Ascending aorta (tissue), 2 donors: ENCODE data around the gene PIGL. TPM values are rescaled to one million over a fixed set of nuclear protein-coding genes. Genes with fewer than 3 reads are reported as not detected.
A peak's percentile ranks its signal among the peaks of the same experiment; 100 is the strongest.

Source experiments
- DNase-seq, 2 donors: peaks; one replicate each; pipeline ENCODE4 v3.0.0-alpha.2; 2019; ENCODE audit warnings: low spot score in 2 of 2
- H3K27ac ChIP-seq, 2 donors: fragments of 200-600 bp; sonication (generic); one replicate each; pipeline ENCODE4 v1.5.1; 2016 to 2017; ENCODE audit warnings: mild to moderate bottlenecking in 1 of 2
- H3K27me3 ChIP-seq: fragments of 200-600 bp; sonication (generic); one replicate; pipeline ENCODE4 v1.5.1; 2017
- H3K36me3 ChIP-seq, 2 donors: fragments of 200-600 bp; sonication (generic); one replicate each; pipeline ENCODE4 v1.5.1; 2016
- H3K4me1 ChIP-seq, 2 donors: fragments of 200-600 bp; sonication (generic); one replicate each; pipeline ENCODE4 v1.5.1; 2016 to 2017; ENCODE audit warnings: mild to moderate bottlenecking in 1 of 2
- H3K4me3 ChIP-seq, 2 donors: fragments of 200-600 bp; sonication (generic); one replicate each; pipeline ENCODE4 v1.5.1; 2016 to 2017; ENCODE audit warnings: mild to moderate bottlenecking in 1 of 2
- H3K9me3 ChIP-seq, 2 donors: fragments of 200-600 bp; sonication (generic); one replicate each; pipeline ENCODE4 v1.5.1; 2016
- CTCF ChIP-seq, 3 experiments: fragments of 200-600 bp in 2 of 3; fragments of 450-650 bp in 1 of 3; sonication (generic) in 2 of 3; IDR thresholded peaks; one replicate each; pipeline ENCODE4 v1.5.1; 2016 to 2019; ENCODE audit warnings: antibody characterized with exemption in 3 of 3, mild to moderate bottlenecking in 1 of 3, moderate library complexity in 1 of 3
- intact Hi-C: fragments of 100-400 bp; cut with DNase I; formaldehyde crosslinking; loops from one replicate; pipeline ENCODE4 v1.15.1; 2023
- total RNA-seq: library from RNA; depleted of rRNA; stranded (reverse); fragments of >200 nt; gene quantifications from one replicate; pipeline ENCODE4 v1.1.0, GENCODE V29; 2016

The PIGL gene
- total RNA-seq, 1 donor from 2014 or later: 6.2 TPM

- H3K27ac ChIP-seq: no peak overlapping the region
- H3K9me3 ChIP-seq: no peaks in the 10 kb centered on the region
- H3K4me1 ChIP-seq: peaks cover 0 to 2% of the 10 kb centered on the region in 2 donors
- no peak overlapping the region for H3K4me3 ChIP-seq
- H3K27me3 ChIP-seq: no peaks in the 10 kb centered on the region
- intact Hi-C loops: no loop called here
- TF ChIP-seq CTCF (IDR thresholded peaks at IDR 0.05): no peak
- DNase-seq: no peak
- no peaks in the 10 kb centered on the region for H3K36me3 ChIP-seq
These were observed 55.3 kb downstream of the PIGL start for GRCh38 chr17:16272111-16272840.

GRCh38 chr17:16273499-16273898 lies 56.5 kb downstream of the PIGL start:
- Histone ChIP-seq H3K27ac (no peak overlapping the region), H3K27me3 (no peaks in the 10 kb centered on the region), H3K9me3 (no peaks in the 10 kb centered on the region), H3K36me3 (no peaks in the 10 kb centered on the region), H3K4me1 (peaks cover 0 to 2% of the 10 kb centered on the region in 2 donors), H3K4me3 (no peak overlapping the region)
- intact Hi-C loops: no loop called here
- TF ChIP-seq CTCF (IDR thresholded peaks at IDR 0.05): no peak
- no peak for DNase-seq

GRCh38 chr17:16273929-16274339 lies 56.9 kb downstream of the PIGL start:
- no peak for TF ChIP-seq CTCF (IDR thresholded peaks at IDR 0.05)
- H3K36me3 ChIP-seq: no peaks in the 10 kb centered on the region
- intact Hi-C loops: no loop called here

GRCh38 chr17:16275024-16275423 lies 58.0 kb downstream of the PIGL start:
- H3K9me3 ChIP-seq: no peaks in the 10 kb centered on the region
- H3K36me3 ChIP-seq: no peaks in the 10 kb centered on the region
- no peak for DNase-seq
- H3K27me3 ChIP-seq: no peaks in the 10 kb centered on the region
- no peak for TF ChIP-seq CTCF (IDR thresholded peaks at IDR 0.05)
- peaks cover 0 to 2% of the 10 kb centered on the region in 2 donors for H3K4me1 ChIP-seq
- intact Hi-C loops: no loop called here
- no peak overlapping the region for H3K27ac ChIP-seq
- no peak overlapping the region for H3K4me3 ChIP-seq

More at GRCh38 chr17:16273929-16274339, 56.9 kb downstream of the PIGL start:
- no peak for DNase-seq
- Histone ChIP-seq H3K27me3 (no peaks in the 10 kb centered on the region), H3K9me3 (no peaks in the 10 kb centered on the region), H3K4me1 (peaks cover 0 to 2% of the 10 kb centered on the region in 2 donors), H3K27ac (no peak overlapping the region), H3K4me3 (no peak overlapping the region)

- no peak overlapping the region for H3K4me3 ChIP-seq
- peaks cover 0 to 5% of the 10 kb centered on the region in 2 donors for H3K4me1 ChIP-seq
- no peak for DNase-seq
- peak overlapping the region; percentile 28 to 61 for H3K27ac ChIP-seq
- H3K27me3 ChIP-seq: no peaks in the 10 kb centered on the region
- TF ChIP-seq CTCF (IDR thresholded peaks at IDR 0.05): no peak
- no peaks in the 10 kb centered on the region for H3K36me3 ChIP-seq
- intact Hi-C loops: no loop called here
- no peaks in the 10 kb centered on the region for H3K9me3 ChIP-seq
These were observed 60.2 kb downstream of the PIGL start for GRCh38 chr17:16277163-16277562.
